K562 (cell line): ENCODE measurements around the gene NMRK2. TPM values are rescaled to one million over a fixed set of nuclear protein-coding genes. Genes with fewer than 3 reads are reported as not detected.

Experiments
- CBFB ChIP-seq: sonication (generic); formaldehyde crosslinking; IDR thresholded peaks from 2 replicates; pipeline ENCODE4 v1.4.0; 2020; ENCODE audit warnings: mild to moderate bottlenecking, missing genetic modification reagents
- CHD1 ChIP-seq: fragments of 200-600 bp; sonication (generic); IDR thresholded peaks from one replicate; pipeline ENCODE4 v1.6.1; 2012; ENCODE audit warnings: mild to moderate bottlenecking, moderate library complexity, low read length, inconsistent platforms
- JUNB ChIP-seq: fragments of 450-650 bp; formaldehyde crosslinking; conservative IDR thresholded peaks from 2 replicates; pipeline ENCODE4 v1.4.0; 2020; ENCODE audit warnings: mild to moderate bottlenecking
- MEF2D ChIP-seq: conservative IDR thresholded peaks from 2 replicates; pipeline ENCODE4 v1.6.1; 2016; ENCODE audit warnings: low read depth, missing genetic modification characterization, missing compliant biosample characterization
- NFE2L1 ChIP-seq: fragments of 450-650 bp; IDR thresholded peaks from 2 replicates; pipeline ENCODE4 v1.6.1; 2016; ENCODE audit warnings: missing genetic modification characterization, low read depth, mild to moderate bottlenecking, missing compliant biosample characterization, moderate library complexity, borderline replicate concordance
- SRSF7 ChIP-seq: fragments of 200-400 bp; formaldehyde crosslinking; optimal IDR thresholded peaks from 2 replicates; pipeline ENCODE3; 2017; ENCODE audit warnings: mild to moderate bottlenecking, low read depth, low read length
- XRCC3 ChIP-seq: fragments of 450-650 bp; IDR thresholded peaks from 2 replicates; pipeline ENCODE4 v1.6.1; 2017; ENCODE audit warnings: mild to moderate bottlenecking, moderate library complexity
- ZBTB17 ChIP-seq: fragments of 450-650 bp; formaldehyde crosslinking; IDR thresholded peaks from 2 replicates; pipeline ENCODE4 v1.4.0; 2020; ENCODE audit warnings: mild to moderate bottlenecking
- ZNF184 ChIP-seq: sonication (generic); formaldehyde crosslinking; IDR thresholded peaks from 2 replicates; pipeline ENCODE4 v1.5.0; 2020; ENCODE audit warnings: missing genetic modification reagents
- polyA plus RNA-seq, 8 experiments: library from polyadenylated mRNA; depleted of rRNA in 4 of 8; stranded (reverse) in 5 of 8; unstranded in 3 of 8; fragments of >200 nt; fragmentation: Nextera tagmentation in 2 of 8; fragmentation: Illumina TruSeq in 1 of 8; extraction: Ambion mirVana in 2 of 8; extraction: Trizol in 1 of 8; gene quantifications; 2 replicates each; pipeline versions ENCODE4 v1.2.1 to v1.2.3, GENCODE V29; 2011 to 2014; ENCODE audit warnings: inconsistent platforms in 1 of 8, missing spikeins in 1 of 8
- total RNA-seq, 7 experiments: library from RNA; depleted of rRNA in 6 of 7; stranded (reverse); fragments of >200 nt in 6 of 7; fragmentation: Illumina TruSeq in 2 of 7; extraction: Trizol in 2 of 7; gene quantifications; 2 replicates each; pipeline versions ENCODE4 v1.2.1 to v1.2.3, GENCODE V29; 2011 to 2021; ENCODE audit warnings: low replicate concordance in 1 of 7
- TF ChIP-seq, protein P1 (sequence below): fragments of 250-450 bp; sonication (Bioruptor Pico); IDR thresholded peaks from 2 replicates; pipeline ENCODE4 v1.8.0; 2021; ENCODE audit warnings: moderate library complexity, mild to moderate bottlenecking, inconsistent platforms
- TF ChIP-seq, protein P2 (sequence below), 2 experiments: IDR thresholded peaks; 2 replicates each; pipeline ENCODE4 v1.6.1; 2011; ENCODE audit warnings: borderline replicate concordance in 1 of 2, control low read depth in 1 of 2, low read depth in 1 of 2, low read length in 1 of 2, mild to moderate bottlenecking in 1 of 2, mixed read lengths in 1 of 2, moderate library complexity in 1 of 2; ENCODE audit not compliant: insufficient read depth in 1 of 2, insufficient read length in 1 of 2, poor library complexity in 1 of 2, severe bottlenecking in 1 of 2; ENCODE audit errors: extremely low read depth in 1 of 2
- TF ChIP-seq, protein P3 (sequence below): sonication (generic); formaldehyde crosslinking; IDR thresholded peaks from 2 replicates; pipeline ENCODE4 v1.8.0; 2023; ENCODE audit warnings: mild to moderate bottlenecking, missing genetic modification reagents
- TF ChIP-seq, protein P4 (sequence below): fragments of 250-450 bp; sonication (Bioruptor Pico); IDR thresholded peaks from 2 replicates; pipeline ENCODE4 v1.4.0; 2020; ENCODE audit warnings: mild to moderate bottlenecking, moderate library complexity
- TF ChIP-seq, protein P5 (sequence below): IDR thresholded peaks from 2 replicates; pipeline ENCODE4 v1.6.1; 2011; ENCODE audit warnings: borderline replicate concordance, low read depth, mild to moderate bottlenecking, moderate library complexity, low read length; ENCODE audit not compliant: insufficient read depth, poor library complexity, severe bottlenecking

The NMRK2 gene
- total and polyA plus RNA-seq, 9 of the 15 experiments (the other 6 are each of a cell fraction or from before 2014, with no cell fraction given): not detected

DNA sequence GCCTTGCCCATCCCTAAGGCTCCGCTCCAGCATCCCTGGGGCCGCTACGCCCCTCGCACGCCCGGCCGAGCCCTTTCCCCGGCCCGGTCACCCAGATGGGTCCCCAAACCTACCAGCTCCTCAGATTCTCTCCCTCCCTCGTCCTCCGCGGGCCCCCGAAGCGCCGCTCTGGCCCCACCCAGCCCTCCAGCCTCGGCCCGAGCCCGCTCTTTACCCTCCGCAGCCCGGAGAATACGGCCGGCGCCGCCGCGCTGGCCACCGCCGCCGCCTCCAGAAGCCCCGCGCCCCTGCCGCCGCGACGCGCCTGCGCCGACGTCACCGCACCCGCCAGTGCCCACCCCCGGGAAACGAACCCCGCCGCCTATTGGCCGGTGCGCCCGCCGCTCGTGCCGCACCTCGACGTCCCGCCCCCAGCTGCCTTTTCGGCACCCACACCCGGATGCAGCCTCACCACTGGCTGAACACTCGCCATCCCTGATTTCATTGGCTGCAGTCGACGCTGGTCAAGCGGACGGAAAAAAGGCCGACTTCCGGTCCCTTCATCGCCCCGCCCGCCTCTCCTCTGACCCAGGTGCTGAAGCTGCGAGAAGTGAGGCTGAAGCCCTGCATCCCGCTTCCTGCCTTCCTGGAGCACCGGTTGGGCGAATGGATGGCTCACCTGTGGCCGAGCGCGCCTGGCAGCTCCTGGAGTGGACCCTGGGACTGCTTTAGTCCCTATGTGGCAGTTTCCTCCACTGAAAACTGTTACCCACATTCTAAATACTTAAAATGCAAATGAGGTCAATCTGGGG, 38.1 kb downstream of the NMRK2 start, which contains the start of gene DAPK3 (continued):
- no peak for TF ChIP-seq MEF2D (tag)
- no peak for TF ChIP-seq JUNB
- no peak for TF ChIP-seq NFE2L1 (tag)
- TF ChIP-seq ZBTB17: no peak
- TF ChIP-seq, protein P1, sequence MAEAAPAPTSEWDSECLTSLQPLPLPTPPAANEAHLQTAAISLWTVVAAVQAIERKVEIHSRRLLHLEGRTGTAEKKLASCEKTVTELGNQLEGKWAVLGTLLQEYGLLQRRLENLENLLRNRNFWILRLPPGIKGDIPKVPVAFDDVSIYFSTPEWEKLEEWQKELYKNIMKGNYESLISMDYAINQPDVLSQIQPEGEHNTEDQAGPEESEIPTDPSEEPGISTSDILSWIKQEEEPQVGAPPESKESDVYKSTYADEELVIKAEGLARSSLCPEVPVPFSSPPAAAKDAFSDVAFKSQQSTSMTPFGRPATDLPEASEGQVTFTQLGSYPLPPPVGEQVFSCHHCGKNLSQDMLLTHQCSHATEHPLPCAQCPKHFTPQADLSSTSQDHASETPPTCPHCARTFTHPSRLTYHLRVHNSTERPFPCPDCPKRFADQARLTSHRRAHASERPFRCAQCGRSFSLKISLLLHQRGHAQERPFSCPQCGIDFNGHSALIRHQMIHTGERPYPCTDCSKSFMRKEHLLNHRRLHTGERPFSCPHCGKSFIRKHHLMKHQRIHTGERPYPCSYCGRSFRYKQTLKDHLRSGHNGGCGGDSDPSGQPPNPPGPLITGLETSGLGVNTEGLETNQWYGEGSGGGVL (CRISPR knock-in tag): no peak
- TF ChIP-seq, protein P2, sequence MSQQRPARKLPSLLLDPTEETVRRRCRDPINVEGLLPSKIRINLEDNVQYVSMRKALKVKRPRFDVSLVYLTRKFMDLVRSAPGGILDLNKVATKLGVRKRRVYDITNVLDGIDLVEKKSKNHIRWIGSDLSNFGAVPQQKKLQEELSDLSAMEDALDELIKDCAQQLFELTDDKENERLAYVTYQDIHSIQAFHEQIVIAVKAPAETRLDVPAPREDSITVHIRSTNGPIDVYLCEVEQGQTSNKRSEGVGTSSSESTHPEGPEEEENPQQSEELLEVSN (IDR thresholded peaks at IDR 0.05; ENCODE audit: borderline replicate concordance in 1 of 2, extremely low read depth in 1 of 2, insufficient read depth in 1 of 2, insufficient read length in 1 of 2, low read depth in 1 of 2, low read length in 1 of 2, poor library complexity in 1 of 2, severe bottlenecking in 1 of 2): peak; percentile 21 to 38
- TF ChIP-seq, protein P3, sequence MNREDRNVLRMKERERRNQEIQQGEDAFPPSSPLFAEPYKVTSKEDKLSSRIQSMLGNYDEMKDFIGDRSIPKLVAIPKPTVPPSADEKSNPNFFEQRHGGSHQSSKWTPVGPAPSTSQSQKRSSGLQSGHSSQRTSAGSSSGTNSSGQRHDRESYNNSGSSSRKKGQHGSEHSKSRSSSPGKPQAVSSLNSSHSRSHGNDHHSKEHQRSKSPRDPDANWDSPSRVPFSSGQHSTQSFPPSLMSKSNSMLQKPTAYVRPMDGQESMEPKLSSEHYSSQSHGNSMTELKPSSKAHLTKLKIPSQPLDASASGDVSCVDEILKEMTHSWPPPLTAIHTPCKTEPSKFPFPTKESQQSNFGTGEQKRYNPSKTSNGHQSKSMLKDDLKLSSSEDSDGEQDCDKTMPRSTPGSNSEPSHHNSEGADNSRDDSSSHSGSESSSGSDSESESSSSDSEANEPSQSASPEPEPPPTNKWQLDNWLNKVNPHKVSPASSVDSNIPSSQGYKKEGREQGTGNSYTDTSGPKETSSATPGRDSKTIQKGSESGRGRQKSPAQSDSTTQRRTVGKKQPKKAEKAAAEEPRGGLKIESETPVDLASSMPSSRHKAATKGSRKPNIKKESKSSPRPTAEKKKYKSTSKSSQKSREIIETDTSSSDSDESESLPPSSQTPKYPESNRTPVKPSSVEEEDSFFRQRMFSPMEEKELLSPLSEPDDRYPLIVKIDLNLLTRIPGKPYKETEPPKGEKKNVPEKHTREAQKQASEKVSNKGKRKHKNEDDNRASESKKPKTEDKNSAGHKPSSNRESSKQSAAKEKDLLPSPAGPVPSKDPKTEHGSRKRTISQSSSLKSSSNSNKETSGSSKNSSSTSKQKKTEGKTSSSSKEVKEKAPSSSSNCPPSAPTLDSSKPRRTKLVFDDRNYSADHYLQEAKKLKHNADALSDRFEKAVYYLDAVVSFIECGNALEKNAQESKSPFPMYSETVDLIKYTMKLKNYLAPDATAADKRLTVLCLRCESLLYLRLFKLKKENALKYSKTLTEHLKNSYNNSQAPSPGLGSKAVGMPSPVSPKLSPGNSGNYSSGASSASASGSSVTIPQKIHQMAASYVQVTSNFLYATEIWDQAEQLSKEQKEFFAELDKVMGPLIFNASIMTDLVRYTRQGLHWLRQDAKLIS (CRISPR knock-in tag): no peak
- no peak for TF ChIP-seq CHD1
- TF ChIP-seq XRCC3: no peak
- TF ChIP-seq, protein P4, sequence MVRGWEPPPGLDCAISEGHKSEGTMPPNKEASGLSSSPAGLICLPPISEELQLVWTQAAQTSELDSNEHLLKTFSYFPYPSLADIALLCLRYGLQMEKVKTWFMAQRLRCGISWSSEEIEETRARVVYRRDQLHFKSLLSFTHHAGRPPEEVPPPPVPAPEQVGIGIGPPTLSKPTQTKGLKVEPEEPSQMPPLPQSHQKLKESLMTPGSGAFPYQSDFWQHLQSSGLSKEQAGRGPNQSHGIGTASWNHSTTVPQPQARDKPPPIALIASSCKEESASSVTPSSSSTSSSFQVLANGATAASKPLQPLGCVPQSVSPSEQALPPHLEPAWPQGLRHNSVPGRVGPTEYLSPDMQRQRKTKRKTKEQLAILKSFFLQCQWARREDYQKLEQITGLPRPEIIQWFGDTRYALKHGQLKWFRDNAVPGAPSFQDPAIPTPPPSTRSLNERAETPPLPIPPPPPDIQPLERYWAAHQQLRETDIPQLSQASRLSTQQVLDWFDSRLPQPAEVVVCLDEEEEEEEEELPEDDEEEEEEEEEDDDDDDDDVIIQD (CRISPR knock-in tag): no peak
- no peak for TF ChIP-seq ZNF184 (CRISPR knock-in tag)
- TF ChIP-seq, protein P5, sequence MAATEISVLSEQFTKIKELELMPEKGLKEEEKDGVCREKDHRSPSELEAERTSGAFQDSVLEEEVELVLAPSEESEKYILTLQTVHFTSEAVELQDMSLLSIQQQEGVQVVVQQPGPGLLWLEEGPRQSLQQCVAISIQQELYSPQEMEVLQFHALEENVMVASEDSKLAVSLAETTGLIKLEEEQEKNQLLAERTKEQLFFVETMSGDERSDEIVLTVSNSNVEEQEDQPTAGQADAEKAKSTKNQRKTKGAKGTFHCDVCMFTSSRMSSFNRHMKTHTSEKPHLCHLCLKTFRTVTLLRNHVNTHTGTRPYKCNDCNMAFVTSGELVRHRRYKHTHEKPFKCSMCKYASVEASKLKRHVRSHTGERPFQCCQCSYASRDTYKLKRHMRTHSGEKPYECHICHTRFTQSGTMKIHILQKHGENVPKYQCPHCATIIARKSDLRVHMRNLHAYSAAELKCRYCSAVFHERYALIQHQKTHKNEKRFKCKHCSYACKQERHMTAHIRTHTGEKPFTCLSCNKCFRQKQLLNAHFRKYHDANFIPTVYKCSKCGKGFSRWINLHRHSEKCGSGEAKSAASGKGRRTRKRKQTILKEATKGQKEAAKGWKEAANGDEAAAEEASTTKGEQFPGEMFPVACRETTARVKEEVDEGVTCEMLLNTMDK: no peak
- no peak for TF ChIP-seq SRSF7
- TF ChIP-seq CBFB (CRISPR knock-in tag): no peak
